NCI-H774 (cell line): Measurements from ENCODE around the gene SLC24A4.

Experiments
- DNase-seq: peaks from one replicate; lab custom pipeline; 2025; lab: John Stamatoyannopoulos, UW

SLC24A4 gene

GRCh38 chr14:92500491-92500941 lies 177.6 kb downstream of the SLC24A4 start:
- no peak for DNase-seq

- no peak for DNase-seq
These were observed 179.0 kb downstream of the SLC24A4 start for GRCh38 chr14:92501891-92502351.

GRCh38 chr14:92502541-92503286 lies 179.7 kb downstream of the SLC24A4 start:
- no peak for DNase-seq

- DNase-seq: no peak
These were observed 181.0 kb downstream of the SLC24A4 start for GRCh38 chr14:92503756-92504491.

- DNase-seq: no peak
These were observed 182.9 kb downstream of the SLC24A4 start for GRCh38 chr14:92505826-92506225.

- no peak for DNase-seq
These were observed 183.3 kb downstream of the SLC24A4 start for GRCh38 chr14:92506231-92506630.

- DNase-seq: peak; percentile 31
These were observed 184.3 kb downstream of the SLC24A4 start for GRCh38 chr14:92507174-92507768.

- DNase-seq: no peak
These were observed 188.0 kb downstream of the SLC24A4 start for GRCh38 chr14:92510972-92511371.

- no peak for DNase-seq
These were observed 188.7 kb downstream of the SLC24A4 start for GRCh38 chr14:92511453-92512238.

GRCh38 chr14:92512807-92513203 lies 189.8 kb downstream of the SLC24A4 start:
- no peak for DNase-seq

GRCh38 chr14:92513204-92513965 lies 190.4 kb downstream of the SLC24A4 start, which contains the start of gene RIN3:
TSS of gene RIN3 (plus strand) at chr14:92513781. CDS start at chr14:92513933, 152 bp downstream.
- no peak for DNase-seq

GRCh38 chr14:92513966-92514843 lies 191.2 kb downstream of the SLC24A4 start:
- no peak for DNase-seq

- no peak for DNase-seq
These were observed 192.0 kb downstream of the SLC24A4 start for GRCh38 chr14:92514844-92515514.

- DNase-seq: no peak
These were observed 192.8 kb downstream of the SLC24A4 start for GRCh38 chr14:92515546-92516343.

- DNase-seq: no peak
These were observed 193.5 kb downstream of the SLC24A4 start for GRCh38 chr14:92516344-92516965.

- no peak for DNase-seq
These were observed 194.1 kb downstream of the SLC24A4 start for GRCh38 chr14:92516966-92517506.

- DNase-seq: no peak
These were observed 194.8 kb downstream of the SLC24A4 start for GRCh38 chr14:92517761-92518160.
